ENCODE measurements around the gene CBFA2T2. TPM values are rescaled to one million over a fixed set of nuclear protein-coding genes. Genes with fewer than 3 reads are reported as not detected.
"Not testable (repeated sequence)": the region's sequence is repeated elsewhere in the genome, so short reads cannot be mapped to it uniquely, and the experiment has no call there.

The CBFA2T2 gene
- total and polyA plus RNA-seq, 5 donors, result 5.6 to 13.9 (median 12.0) TPM

- WGBS, result 85% methylated on average over 7 of the region's 7 CpGs
- intact Hi-C loops (cut with DNase I), result no loop called here
- no peaks in the 10 kb centered on the region for H3K27me3 ChIP-seq (ENCODE audit: control insufficient read depth, insufficient read depth)
- H3K4me3 ChIP-seq (ENCODE audit: low read length), result no peak overlapping the region
- ATAC-seq, result no peak
- H3K4me1 ChIP-seq (ENCODE audit: control insufficient read depth, insufficient read depth, low read length), result no peaks in the 10 kb centered on the region
- no peak overlapping the region for H3K27ac ChIP-seq (ENCODE audit: low read length)
- no peaks in the 10 kb centered on the region for H3K9me3 ChIP-seq (ENCODE audit: control insufficient read depth, low read length)
- no peak for DNase-seq
Observed at GRCh38 chr20:33472868-33473435, 16.9 kb upstream of the CBFA2T2 start.

- intact Hi-C loops (cut with DNase I), result no loop called here
Observed at GRCh38 chr20:33474097-33474873, 15.6 kb upstream of the CBFA2T2 start.

GRCh38 chr20:33474963-33475362 lies 14.9 kb upstream of the CBFA2T2 start:
- Histone ChIP-seq H3K4me1 (ENCODE audit: control insufficient read depth, insufficient read depth, low read length) (no peaks in the 10 kb centered on the region), H3K27me3 (ENCODE audit: control insufficient read depth, insufficient read depth) (no peaks in the 10 kb centered on the region), H3K27ac (ENCODE audit: low read length) (no peak overlapping the region), H3K9me3 (ENCODE audit: control insufficient read depth, low read length) (no peaks in the 10 kb centered on the region), H3K4me3 (ENCODE audit: low read length) (no peak overlapping the region)
- WGBS, result 87% methylated on average over 11 of the region's 11 CpGs
- ATAC-seq (no peak), DNase-seq (no peak)
- intact Hi-C loops (cut with DNase I), result no loop called here

More at GRCh38 chr20:33474097-33474873, 15.6 kb upstream of the CBFA2T2 start:
- H3K27me3 ChIP-seq (ENCODE audit: control insufficient read depth, insufficient read depth), result no peaks in the 10 kb centered on the region
- WGBS, result 81% methylated on average over 7 of the region's 7 CpGs
- no peaks in the 10 kb centered on the region for H3K4me1 ChIP-seq (ENCODE audit: control insufficient read depth, insufficient read depth, low read length)
- no peak overlapping the region for H3K27ac ChIP-seq (ENCODE audit: low read length)
- H3K4me3 ChIP-seq (ENCODE audit: low read length), result no peak overlapping the region
- no peak for DNase-seq
- H3K9me3 ChIP-seq (ENCODE audit: control insufficient read depth, low read length), result no peaks in the 10 kb centered on the region
- no peak for ATAC-seq

- WGBS, result 34% methylated on average over 14 of the region's 14 CpGs
- intact Hi-C loops (cut with DNase I), result no loop called here
- ATAC-seq (peak in 1 of 2 donors; percentile 26), DNase-seq (peak in 2 of 3 donors; percentile 53 to 59)
- Histone ChIP-seq H3K27me3 (ENCODE audit: control insufficient read depth, insufficient read depth) (no peaks in the 10 kb centered on the region), H3K9me3 (ENCODE audit: control insufficient read depth, low read length) (no peaks in the 10 kb centered on the region), H3K4me1 (ENCODE audit: control insufficient read depth, insufficient read depth, low read length) (no peaks in the 10 kb centered on the region), H3K4me3 (ENCODE audit: low read length) (no peak overlapping the region), H3K27ac (ENCODE audit: low read length) (no peak overlapping the region)
Observed at GRCh38 chr20:33475381-33476152, 14.3 kb upstream of the CBFA2T2 start.

GRCh38 chr20:33477386-33478234 lies 12.3 kb upstream of the CBFA2T2 start:
- H3K4me3 ChIP-seq (ENCODE audit: low read length), result no peak overlapping the region
- H3K27me3 ChIP-seq (ENCODE audit: control insufficient read depth, insufficient read depth), result no peaks in the 10 kb centered on the region
- no peaks in the 10 kb centered on the region for H3K9me3 ChIP-seq (ENCODE audit: control insufficient read depth, low read length)
- H3K27ac ChIP-seq (ENCODE audit: low read length), result no peak overlapping the region
- intact Hi-C loops (cut with DNase I), result no loop called here
- DNase-seq (peak in 1 of 3 donors; percentile 1), ATAC-seq (no peak)
- H3K4me1 ChIP-seq (ENCODE audit: control insufficient read depth, insufficient read depth, low read length), result no peaks in the 10 kb centered on the region
- 87% methylated on average over 7 of the region's 7 CpGs for WGBS

GRCh38 chr20:33480048-33480447 lies 9.8 kb upstream of the CBFA2T2 start:
- ATAC-seq, result no peak
- no peak overlapping the region for H3K27ac ChIP-seq (ENCODE audit: low read length)
- DNase-seq, result peak in 1 of 3 donors; percentile 7
- WGBS, result 93% methylated on average over 5 of the region's 5 CpGs
- intact Hi-C loops (cut with DNase I), result no loop called here
- no peaks in the 10 kb centered on the region for H3K9me3 ChIP-seq (ENCODE audit: control insufficient read depth, low read length)
- H3K4me3 ChIP-seq (ENCODE audit: low read length), result no peak overlapping the region
- H3K27me3 ChIP-seq (ENCODE audit: control insufficient read depth, insufficient read depth), result no peaks in the 10 kb centered on the region
- no peaks in the 10 kb centered on the region for H3K4me1 ChIP-seq (ENCODE audit: control insufficient read depth, insufficient read depth, low read length)

- DNase-seq, result no peak
- Histone ChIP-seq H3K4me1 (ENCODE audit: control insufficient read depth, insufficient read depth, low read length) (no peaks in the 10 kb centered on the region), H3K4me3 (ENCODE audit: low read length) (no peak overlapping the region), H3K27me3 (ENCODE audit: control insufficient read depth, insufficient read depth) (no peaks in the 10 kb centered on the region), H3K9me3 (ENCODE audit: control insufficient read depth, low read length) (no peaks in the 10 kb centered on the region), H3K27ac (ENCODE audit: low read length) (no peak overlapping the region)
- intact Hi-C loops (cut with DNase I), result no loop called here
- 93% methylated on average over 8 of the region's 8 CpGs for WGBS
- ATAC-seq, result no peak
Observed at GRCh38 chr20:33481431-33481941, 8.4 kb upstream of the CBFA2T2 start.

- ATAC-seq (no peak), DNase-seq (no peak)
- Histone ChIP-seq H3K27ac (ENCODE audit: low read length) (no peak overlapping the region), H3K4me1 (ENCODE audit: control insufficient read depth, insufficient read depth, low read length) (no peaks in the 10 kb centered on the region), H3K4me3 (ENCODE audit: low read length) (no peak overlapping the region), H3K9me3 (ENCODE audit: control insufficient read depth, low read length) (no peaks in the 10 kb centered on the region), H3K27me3 (ENCODE audit: control insufficient read depth, insufficient read depth) (no peaks in the 10 kb centered on the region)
- intact Hi-C loops (cut with DNase I), result no loop called here
- WGBS, result 80% methylated on average over 6 of the region's 6 CpGs
Observed at GRCh38 chr20:33482581-33482980, 7.3 kb upstream of the CBFA2T2 start.

- not testable (repeated sequence) for ATAC-seq; H3K9me3 ChIP-seq (ENCODE audit: control insufficient read depth, low read length)
- WGBS, result 95% methylated on average over 5 of the region's 5 CpGs
Observed at GRCh38 chr20:33483186-33483585, 6.7 kb upstream of the CBFA2T2 start.

GRCh38 chr20:33488201-33488600 lies 1.7 kb upstream of the CBFA2T2 start:
- H3K27ac ChIP-seq (ENCODE audit: low read length), result no peak overlapping the region
- WGBS, result 95% methylated on average over 10 of the region's 10 CpGs
- peak in 1 of 3 donors; percentile 24 for DNase-seq
- no peak overlapping the region for H3K4me3 ChIP-seq (ENCODE audit: low read length)
- no peak for ATAC-seq
- no peaks in the 10 kb centered on the region for H3K4me1 ChIP-seq (ENCODE audit: control insufficient read depth, insufficient read depth, low read length)
- H3K9me3 ChIP-seq (ENCODE audit: control insufficient read depth, low read length), result no peaks in the 10 kb centered on the region
- no peaks in the 10 kb centered on the region for H3K27me3 ChIP-seq (ENCODE audit: control insufficient read depth, insufficient read depth)
- intact Hi-C loops (cut with DNase I), result no loop called here

More at GRCh38 chr20:33483186-33483585, 6.7 kb upstream of the CBFA2T2 start:
- H3K27me3 ChIP-seq (ENCODE audit: control insufficient read depth, insufficient read depth); H3K27ac ChIP-seq (ENCODE audit: low read length); intact Hi-C loops (cut with DNase I); H3K4me3 ChIP-seq (ENCODE audit: low read length); H3K4me1 ChIP-seq (ENCODE audit: control insufficient read depth, insufficient read depth, low read length): not testable (repeated sequence)
- DNase-seq, result peak in 1 of 3 donors; percentile 5

All from right cardiac atrium (tissue), 5 donors.